ENCODE data around the gene UGT2B10.

GRCh38 chr4:68869274-68869773 is 53.5 kb downstream of the UGT2B10 start:
- TF ChIP-seq FOS (IDR thresholded peaks at IDR 0.05; ENCODE audit: borderline replicate concordance, insufficient read depth, low read length) (no peak), CTCF (IDR thresholded peaks at IDR 0.05; ENCODE audit: extremely low read depth in 1 of 2, insufficient read depth in 1 of 2, low read depth in 1 of 2, low read length in 2 of 2) (no peak), POLR2A (IDR thresholded peaks at IDR 0.05; ENCODE audit: low read depth, low read length) (no peak), EZH2 (IDR thresholded peaks at IDR 0.05; ENCODE audit: borderline replicate concordance, low read depth, low read length, severe bottlenecking) (no peak), MYC (IDR thresholded peaks at IDR 0.05; ENCODE audit: low read depth, low read length) (no peak), MAX (IDR thresholded peaks at IDR 0.05; ENCODE audit: insufficient read depth, insufficient read length) (no peak), POLR2AphosphoS5 (IDR thresholded peaks at IDR 0.05; ENCODE audit: insufficient read depth, low read depth, low read length) (no peak), GATA2 (IDR thresholded peaks at IDR 0.05; ENCODE audit: insufficient read depth, insufficient read length, low read depth, low read length) (no peak)
